PC-9 (cell line): Measurements from ENCODE around the gene AHNAK. TPM values are rescaled to one million over a fixed set of nuclear protein-coding genes. Genes with fewer than 3 reads are reported as not detected.

Experiments used
- BruUV-seq: library from RNA; stranded (reverse); fragments of 400-500 nt; replicated peaks from 2 replicates; lab custom pipeline; 2021; lab: Mats Ljungman, UMichigan
- CTCF ChIA-PET: fragments of 300-600 bp; sonication (Branson Sonifier 250); formaldehyde crosslinking; loops from one replicate; lab custom pipeline; 2022; ENCODE audit warnings: antibody characterized with exemption; lab: Charles Lee
- POLR2A ChIA-PET: fragments of 300-600 bp; sonication (Branson Sonifier 250); formaldehyde crosslinking; loops from one replicate; lab custom pipeline; 2022; ENCODE audit warnings: antibody characterized with exemption; ENCODE audit not compliant: unreplicated experiment; lab: Charles Lee
- DNase-seq, 2 experiments: peaks; one replicate each; pipeline versions ENCODE4 v3.0.0 to v3.0.0-alpha.2; 2015 to 2022; ENCODE audit warnings: mixed read lengths in 1 of 2
- H2AFZ ChIP-seq: fragments of 200-600 bp; sonication (generic); 2 replicates; pipeline ENCODE4 v1.8.1; 2017; ENCODE audit warnings: antibody characterized with exemption
- H3F3A ChIP-seq: fragments of 200-600 bp; sonication (generic); 2 replicates; pipeline ENCODE4 v1.8.1; 2017; ENCODE audit warnings: antibody characterized with exemption, mild to moderate bottlenecking, low read depth; ENCODE audit not compliant: insufficient read depth
- H3K27ac ChIP-seq: fragments of 200-600 bp; sonication (generic); 2 replicates; pipeline ENCODE4 v1.6.1; 2016; ENCODE audit warnings: mixed run types
- H3K27me3 ChIP-seq: fragments of 200-600 bp; sonication (generic); 2 replicates; pipeline ENCODE4 v1.6.1; 2016; ENCODE audit warnings: low read depth, mixed run types; ENCODE audit not compliant: insufficient read depth
- H3K36me3 ChIP-seq: fragments of 200-600 bp; sonication (generic); 2 replicates; pipeline ENCODE4 v1.6.1; 2016; ENCODE audit warnings: low read depth, mixed run types
- H3K4me1 ChIP-seq: fragments of 200-600 bp; sonication (generic); replicated peaks from 2 replicates; pipeline ENCODE4 v1.6.1; 2016; ENCODE audit warnings: mixed run types; ENCODE audit not compliant: insufficient read depth
- H3K4me2 ChIP-seq: fragments of 200-600 bp; sonication (generic); 2 replicates; pipeline ENCODE4 v1.6.1; 2017; ENCODE audit warnings: mixed run types
- H3K4me3 ChIP-seq: fragments of 200-600 bp; sonication (generic); 2 replicates; pipeline ENCODE4 v1.6.1; 2016; ENCODE audit warnings: mixed run types
- H3K79me2 ChIP-seq: fragments of 200-600 bp; sonication (generic); 2 replicates; pipeline ENCODE4 v1.6.1; 2017; ENCODE audit warnings: low read depth, mixed run types
- H3K9me2 ChIP-seq: fragments of 200-600 bp; sonication (generic); 2 replicates; pipeline ENCODE4 v1.8.1; 2017; ENCODE audit warnings: mild to moderate bottlenecking; ENCODE audit not compliant: insufficient read depth
- H3K9me3 ChIP-seq: fragments of 200-600 bp; sonication (generic); 2 replicates; pipeline ENCODE4 v1.8.1; 2016; ENCODE audit warnings: low read depth; ENCODE audit not compliant: insufficient read depth
- H4K20me1 ChIP-seq: fragments of 200-600 bp; sonication (generic); 2 replicates; pipeline ENCODE4 v1.8.1; 2017; ENCODE audit not compliant: insufficient read depth
- CTCF ChIP-seq: fragments of 200-600 bp; sonication (generic); conservative IDR thresholded peaks from 2 replicates; pipeline ENCODE4 v1.6.1; 2017; ENCODE audit warnings: mixed run types, antibody characterized with exemption, mild to moderate bottlenecking, moderate library complexity
- EZH2 ChIP-seq: fragments of 200-600 bp; sonication (generic); IDR thresholded peaks from 2 replicates; pipeline ENCODE4 v1.8.0; 2017; ENCODE audit warnings: antibody characterized with exemption, low read depth
- intact Hi-C: fragments of 100-400 bp; cut with micrococcal nuclease; formaldehyde crosslinking; loops from one replicate; pipeline ENCODE4 v1.10.0; 2022; ENCODE audit not compliant: unreplicated experiment
- total RNA-seq: library from RNA; stranded (reverse); gene quantifications from 2 replicates; pipeline ENCODE4 v1.2.3, GENCODE V29; 2021

Gene AHNAK
- total RNA-seq, 1 experiment from 2014 or later: 632 TPM

- Histone ChIP-seq H3K9me3 (no peaks in the 10 kb centered on the region), H3K9me2 (no peaks in the 10 kb centered on the region), H3K27me3 (no peaks in the 10 kb centered on the region), H3F3A (peaks cover 30% of the 10 kb centered on the region), H4K20me1 (no peaks in the 10 kb centered on the region), H3K36me3 (no peaks in the 10 kb centered on the region), H3K79me2 (no peaks in the 10 kb centered on the region), H3K4me3 (no peak overlapping the region), H3K4me2 (no peak overlapping the region), H3K4me1 (peaks cover 34% of the 10 kb centered on the region), H2AFZ (no peak overlapping the region), H3K27ac (no peak overlapping the region)
- intact Hi-C loops: no loop called here
- POLR2A ChIA-PET: interaction anchor here (0.6 to 0.7 kb wide), 2 partner anchors 56 to 62 kb away, joined by 4 to 8 read pairs; partner anchors contain the start of gene AHNAK
- BruUV-seq: no TSS peak
- no peak for DNase-seq
- CTCF ChIA-PET: no interaction called here
- TF ChIP-seq EZH2 (no peak), CTCF (no peak)
These were observed 62.3 kb downstream of the AHNAK start for GRCh38 chr11:62484352-62484751.

GRCh38 chr11:62482753-62483152, 63.9 kb downstream of the AHNAK start:
- ChIA-PET POLR2A (no interaction called here), CTCF (interaction anchor here (0.7 kb wide), 1 partner anchor 92 kb away, joined by 5 read pairs; no protein-coding TSS in a partner anchor)
- no peak overlapping the region for H3K4me3 ChIP-seq
- no peaks in the 10 kb centered on the region for H3K9me2 ChIP-seq
- H3K4me1 ChIP-seq: peaks cover 42% of the 10 kb centered on the region
- no peak for DNase-seq
- H3K4me2 ChIP-seq: no peak overlapping the region
- intact Hi-C loops: no loop called here
- H3K27me3 ChIP-seq: no peaks in the 10 kb centered on the region
- TF ChIP-seq CTCF (no peak), EZH2 (no peak)
- H3F3A ChIP-seq: peaks cover 37% of the 10 kb centered on the region
- no peaks in the 10 kb centered on the region for H3K36me3 ChIP-seq
- H3K9me3 ChIP-seq: no peaks in the 10 kb centered on the region
- no peaks in the 10 kb centered on the region for H3K79me2 ChIP-seq
- H2AFZ ChIP-seq: no peak overlapping the region
- H4K20me1 ChIP-seq: no peaks in the 10 kb centered on the region
- no peak overlapping the region for H3K27ac ChIP-seq
- BruUV-seq: no TSS peak

GRCh38 chr11:62479631-62480201, 66.9 kb downstream of the AHNAK start:
- Histone ChIP-seq H3K4me3 (peak overlapping the region; percentile 36; the same call in 1 of the 2 replicates), H3K4me1 (peaks cover 42% of the 10 kb centered on the region), H2AFZ (peak overlapping the region; percentile 61; the same call in 1 of the 2 replicates), H3K4me2 (peak overlapping the region; percentile 73), H3K79me2 (no peaks in the 10 kb centered on the region), H4K20me1 (no peaks in the 10 kb centered on the region), H3K27ac (peak overlapping the region; percentile 95), H3K27me3 (no peaks in the 10 kb centered on the region), H3F3A (peaks cover 46% of the 10 kb centered on the region), H3K9me2 (no peaks in the 10 kb centered on the region), H3K9me3 (no peaks in the 10 kb centered on the region), H3K36me3 (no peaks in the 10 kb centered on the region)
- TSS peak; percentile 36 for BruUV-seq
- no peak for DNase-seq
- POLR2A ChIA-PET: no interaction called here
- CTCF ChIA-PET: interaction anchor here (0.6 to 1.2 kb wide), 4 partner anchors 18 to 367 kb away, joined by 3 to 6 read pairs (median 5); no protein-coding TSS in a partner anchor
- intact Hi-C loops: loop anchor here (1.0 to 2.0 kb wide), 4 partner anchors 18 to 84 kb away; no protein-coding TSS in a partner anchor
- TF ChIP-seq CTCF (no peak), EZH2 (no peak)
